ENCODE data around the gene BAG3.

GRCh38 chr10:119638982-119639381 lies 12.2 kb upstream of the BAG3 start:
- TF ChIP-seq CTCF (IDR thresholded peaks at IDR 0.05; ENCODE audit: poor library complexity, severe bottlenecking) (no peak), EP300 (conservative IDR thresholded peaks at IDR 0.05; ENCODE audit: poor library complexity, severe bottlenecking) (no peak), REST (IDR thresholded peaks at IDR 0.05; ENCODE audit: borderline replicate concordance) (no peak), RAD21 (conservative IDR thresholded peaks at IDR 0.05) (no peak), POLR2AphosphoS5 (IDR thresholded peaks at IDR 0.05) (no peak), EZH2 (IDR thresholded peaks at IDR 0.05; ENCODE audit: borderline replicate concordance, insufficient read depth, low read length, poor library complexity, severe bottlenecking) (no peak), SMC3 (conservative IDR thresholded peaks at IDR 0.05; ENCODE audit: poor library complexity) (no peak), TAF1 (IDR thresholded peaks at IDR 0.05; ENCODE audit: low read depth) (no peak)

Data from neural cell (in vitro differentiated cells).